ENCODE measurements around the gene WHRN.

Gene WHRN

DNA sequence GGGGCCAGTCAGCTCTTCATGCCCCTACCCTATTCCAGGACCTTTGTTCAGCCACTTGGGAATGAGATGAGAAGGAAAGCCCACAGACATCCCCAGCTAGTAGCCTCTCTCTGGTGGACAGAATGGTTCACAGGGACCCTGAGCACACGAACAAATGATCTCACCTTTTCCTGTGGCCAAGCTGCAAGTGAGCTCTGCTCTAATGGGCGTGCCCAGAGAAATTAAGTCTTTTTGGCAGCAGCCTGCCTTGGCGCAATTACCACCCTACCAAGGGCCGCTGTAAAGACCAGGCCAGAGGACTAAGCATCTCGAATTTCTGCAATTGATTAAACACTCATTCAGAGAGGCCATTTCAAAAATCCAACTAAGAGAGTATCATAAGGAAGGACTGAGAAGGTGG lies 56.0 kb downstream of the WHRN start:
- no peak for DNase-seq (ENCODE audit: low read depth)

DNA sequence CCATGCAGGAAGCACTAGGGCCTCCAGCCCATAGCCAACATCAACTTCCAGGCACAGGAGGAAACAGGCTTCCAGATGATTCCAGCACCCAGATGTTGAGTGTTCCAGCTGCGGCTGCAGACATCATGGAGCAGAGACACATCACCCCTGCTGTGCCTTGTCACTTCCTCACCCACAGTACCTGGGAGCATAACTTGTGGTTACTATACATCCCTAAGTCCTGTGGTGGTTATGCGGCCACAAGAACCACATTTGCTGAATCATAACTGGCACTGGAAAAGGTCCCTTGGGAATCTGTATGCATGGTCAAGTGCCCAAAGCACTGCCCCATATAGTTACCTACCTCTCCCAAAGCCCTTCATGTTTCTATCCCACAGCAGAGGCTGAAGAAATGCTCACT lies 56.6 kb downstream of the WHRN start:
- DNase-seq (ENCODE audit: low read depth): peak; percentile 13

DNA sequence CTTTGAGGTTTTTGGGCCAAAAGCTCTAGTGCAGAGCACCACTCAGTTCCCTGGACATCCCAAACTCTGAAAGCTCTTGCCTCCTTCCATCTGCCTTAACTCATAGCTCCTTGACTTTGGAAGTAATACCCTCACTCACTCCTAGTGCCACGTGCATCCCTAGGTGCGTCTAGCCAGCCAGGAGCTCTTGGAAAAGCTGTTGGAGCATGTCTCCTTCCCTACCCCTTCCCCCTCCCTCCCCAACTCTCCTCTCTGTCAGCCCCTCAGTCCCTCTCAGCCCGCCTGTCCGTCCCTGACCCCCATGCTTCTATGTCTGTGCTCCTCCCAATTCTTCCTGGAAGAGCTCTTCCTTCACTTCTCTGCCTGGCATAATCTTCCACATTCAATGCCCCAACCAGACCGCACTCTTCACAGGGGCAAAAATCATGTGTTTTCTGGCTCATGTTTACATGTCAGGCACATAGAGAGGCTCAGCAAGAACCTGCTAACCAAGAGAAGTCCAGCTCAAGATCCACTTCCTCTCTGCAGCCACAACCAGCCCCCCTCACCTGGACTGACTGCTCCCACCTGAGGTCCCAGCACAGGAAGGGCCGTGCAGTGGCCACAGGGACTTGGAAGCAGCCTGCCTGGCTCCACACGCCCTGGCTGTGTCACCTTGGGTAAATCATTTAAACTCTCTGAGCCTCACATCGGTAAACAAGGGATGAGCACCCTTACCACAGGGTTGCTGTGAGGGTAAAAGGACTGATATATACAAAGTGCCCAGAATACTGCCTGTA lies 58.4 kb downstream of the WHRN start:
- DNase-seq (ENCODE audit: low read depth): no peak

- peak; percentile 76 for DNase-seq (ENCODE audit: low read depth)
Measured at GRCh38 chr9:114446036-114446435, 59.2 kb downstream of the WHRN start.

- DNase-seq (ENCODE audit: low read depth): peak; percentile 57
Measured at GRCh38 chr9:114445616-114446015, 59.7 kb downstream of the WHRN start.

DNA sequence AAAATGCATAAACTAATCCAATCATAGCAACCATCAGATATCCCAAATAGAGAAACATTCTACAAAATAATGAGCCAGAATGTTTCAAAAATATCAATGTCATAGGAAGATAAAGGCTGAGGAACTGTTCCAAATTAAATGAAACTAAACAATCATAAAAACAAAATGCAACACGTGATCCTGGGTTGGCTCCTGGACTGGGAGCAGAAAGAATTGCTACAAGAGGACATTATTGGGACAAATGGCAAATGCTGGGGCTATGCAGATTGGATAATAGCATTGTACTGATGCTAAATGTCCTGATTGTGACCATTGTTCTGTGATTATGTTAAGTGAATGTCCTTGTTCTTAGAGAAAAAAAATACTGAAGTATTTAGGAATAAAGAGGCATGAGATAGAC lies 63.3 kb downstream of the WHRN start:
- DNase-seq (ENCODE audit: low read depth): no peak

DNA sequence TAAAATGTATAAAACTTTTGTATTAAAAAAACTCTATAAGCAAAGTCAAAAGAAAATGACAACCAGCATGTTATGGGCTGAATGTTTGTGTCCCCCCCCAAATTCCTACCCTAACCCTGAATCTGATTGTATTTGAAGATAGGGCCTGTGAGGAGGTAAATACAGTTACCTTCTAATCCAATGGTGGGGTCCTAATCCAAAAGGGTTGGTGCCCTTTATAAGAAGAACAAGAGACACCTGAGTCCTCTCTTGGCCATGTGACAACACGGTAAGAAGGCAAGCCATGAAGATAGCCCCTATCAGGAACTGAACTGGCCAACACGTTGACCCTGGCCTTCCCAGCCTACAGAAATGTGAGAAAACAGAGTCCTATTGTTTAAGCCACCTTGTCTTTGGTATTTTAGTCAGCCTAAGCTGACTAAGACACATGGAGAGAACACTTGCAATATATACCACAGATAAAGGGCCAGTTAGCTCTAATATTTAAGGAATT lies 67.8 kb downstream of the WHRN start:
- no peak for DNase-seq (ENCODE audit: low read depth)

DNA sequence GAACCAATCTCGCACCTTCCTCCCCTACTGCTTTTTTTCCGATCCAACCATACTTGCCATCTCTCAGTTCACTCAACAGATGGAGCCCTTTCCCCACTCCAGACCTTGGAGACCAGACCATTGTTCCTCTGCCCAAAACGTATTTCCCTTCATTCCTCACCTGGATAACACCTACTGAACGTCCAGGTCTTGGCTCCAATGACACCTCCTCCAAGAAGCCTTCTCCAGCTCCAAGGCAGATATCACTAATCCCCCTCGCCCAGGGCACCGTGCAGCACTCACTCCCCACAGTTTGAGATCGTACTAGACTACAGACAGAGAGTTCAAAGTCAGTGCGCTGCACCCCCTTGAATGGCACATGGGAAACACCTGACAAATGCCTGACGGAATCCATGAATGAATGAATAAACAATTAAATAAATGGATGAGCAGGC lies 70.4 kb downstream of the WHRN start:
- peak; percentile 32 for DNase-seq (ENCODE audit: low read depth)

GRCh38 chr9:114433720-114434255 lies 71.5 kb downstream of the WHRN start:
- no peak for DNase-seq (ENCODE audit: low read depth)

DNA sequence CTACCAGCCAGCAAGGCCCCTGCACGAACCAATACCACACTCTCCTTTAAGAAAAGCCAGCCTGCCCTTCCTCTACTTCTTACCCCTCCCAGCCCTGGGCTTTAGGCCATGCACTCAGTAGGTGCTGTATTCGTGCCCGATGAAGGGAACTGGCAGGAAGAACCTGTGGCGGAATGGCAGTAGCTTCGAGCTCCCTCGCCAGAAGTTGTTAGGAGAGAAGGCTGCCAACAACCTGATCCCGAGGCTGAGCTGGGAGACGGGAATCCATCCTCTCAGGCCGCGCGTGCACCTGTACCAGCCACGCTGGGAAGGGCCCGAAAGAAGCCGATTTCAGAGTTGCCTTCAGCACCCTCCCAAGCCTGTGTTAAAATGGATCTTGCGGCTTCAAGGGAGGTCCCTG lies 72.2 kb downstream of the WHRN start:
- no peak for DNase-seq (ENCODE audit: low read depth)

DNA sequence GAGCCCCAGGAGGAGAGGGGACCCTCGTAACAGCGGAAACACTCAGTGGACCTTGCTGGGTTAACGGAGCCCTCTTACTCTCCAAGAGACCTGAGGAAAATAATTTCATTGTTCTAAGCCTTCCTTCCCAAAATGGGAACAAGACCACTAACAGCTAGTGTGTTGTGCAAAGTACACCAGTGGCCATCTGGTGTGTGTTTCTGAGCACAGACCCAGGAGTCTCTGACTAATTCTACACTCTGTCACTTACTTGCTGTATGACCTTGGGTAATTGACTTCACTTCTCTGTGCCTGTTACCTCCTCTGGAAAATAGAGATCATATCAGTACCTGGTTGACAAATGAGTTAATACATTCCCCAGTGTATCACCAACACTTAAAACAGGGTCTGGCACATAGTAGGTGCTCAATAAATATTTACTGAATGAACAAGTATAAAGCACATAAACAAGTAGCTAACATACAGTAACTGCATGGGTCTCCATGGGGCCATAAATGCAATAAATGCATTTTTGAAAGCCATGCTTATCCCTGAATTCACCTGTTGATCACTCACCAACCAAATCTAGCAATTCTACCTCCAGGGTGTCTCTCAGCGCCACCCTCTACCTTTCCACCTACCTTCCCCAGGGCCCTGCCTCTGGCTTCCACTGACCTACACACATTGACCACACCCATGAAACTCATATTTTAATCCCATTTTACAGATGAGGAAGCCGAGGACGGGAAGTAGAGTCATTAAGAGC lies 72.8 kb downstream of the WHRN start:
- no peak for DNase-seq (ENCODE audit: low read depth)

- DNase-seq (ENCODE audit: low read depth): no peak
Measured at GRCh38 chr9:114431770-114432169, 73.5 kb downstream of the WHRN start.

- DNase-seq (ENCODE audit: low read depth): no peak
Measured at GRCh38 chr9:114431003-114431402, 74.3 kb downstream of the WHRN start.

GRCh38 chr9:114430457-114430856 lies 74.8 kb downstream of the WHRN start:
- DNase-seq (ENCODE audit: low read depth): no peak

- DNase-seq (ENCODE audit: low read depth): no peak
Measured at GRCh38 chr9:114429488-114429887, 75.8 kb downstream of the WHRN start.

DNA sequence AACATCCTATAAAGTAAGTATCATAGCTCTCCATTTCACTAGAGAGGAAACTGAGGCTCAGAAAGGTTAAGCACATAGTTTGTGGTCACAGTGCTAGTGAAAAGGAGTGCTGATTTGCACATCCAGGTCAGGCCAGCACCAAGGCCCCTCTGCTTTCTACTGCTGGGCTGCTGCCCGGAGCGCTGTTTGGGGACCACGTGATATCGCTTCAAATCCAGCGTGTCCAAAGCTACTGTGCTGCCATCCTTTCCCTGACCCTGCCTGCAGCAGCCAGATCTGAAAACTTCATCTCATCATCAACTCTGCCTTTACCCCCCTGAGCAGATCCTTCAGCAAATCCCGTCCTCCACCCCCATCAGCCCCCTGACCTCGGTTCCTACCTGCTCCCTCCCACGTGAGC lies 76.8 kb downstream of the WHRN start:
- no peak for DNase-seq (ENCODE audit: low read depth)

DNA sequence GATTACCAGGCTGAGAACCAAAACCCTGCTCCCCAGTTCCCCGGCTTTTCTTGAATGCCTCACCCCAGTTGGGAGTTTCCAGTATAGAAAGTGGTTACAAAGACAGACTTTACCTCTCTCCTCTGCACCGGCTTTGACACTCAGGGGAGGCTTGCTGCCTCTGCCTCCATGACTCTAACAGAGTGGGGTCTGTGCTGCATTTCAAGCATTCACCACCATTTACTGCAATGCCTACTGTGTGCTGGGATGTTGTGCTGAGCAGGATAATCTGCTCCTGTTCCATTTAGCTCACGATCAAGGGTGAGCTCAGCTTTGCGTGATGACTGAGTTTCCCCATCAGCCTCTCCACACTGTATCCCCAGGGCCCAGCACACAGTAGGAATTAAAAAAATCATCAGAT lies 77.6 kb downstream of the WHRN start:
- DNase-seq (ENCODE audit: low read depth): no peak

DNA sequence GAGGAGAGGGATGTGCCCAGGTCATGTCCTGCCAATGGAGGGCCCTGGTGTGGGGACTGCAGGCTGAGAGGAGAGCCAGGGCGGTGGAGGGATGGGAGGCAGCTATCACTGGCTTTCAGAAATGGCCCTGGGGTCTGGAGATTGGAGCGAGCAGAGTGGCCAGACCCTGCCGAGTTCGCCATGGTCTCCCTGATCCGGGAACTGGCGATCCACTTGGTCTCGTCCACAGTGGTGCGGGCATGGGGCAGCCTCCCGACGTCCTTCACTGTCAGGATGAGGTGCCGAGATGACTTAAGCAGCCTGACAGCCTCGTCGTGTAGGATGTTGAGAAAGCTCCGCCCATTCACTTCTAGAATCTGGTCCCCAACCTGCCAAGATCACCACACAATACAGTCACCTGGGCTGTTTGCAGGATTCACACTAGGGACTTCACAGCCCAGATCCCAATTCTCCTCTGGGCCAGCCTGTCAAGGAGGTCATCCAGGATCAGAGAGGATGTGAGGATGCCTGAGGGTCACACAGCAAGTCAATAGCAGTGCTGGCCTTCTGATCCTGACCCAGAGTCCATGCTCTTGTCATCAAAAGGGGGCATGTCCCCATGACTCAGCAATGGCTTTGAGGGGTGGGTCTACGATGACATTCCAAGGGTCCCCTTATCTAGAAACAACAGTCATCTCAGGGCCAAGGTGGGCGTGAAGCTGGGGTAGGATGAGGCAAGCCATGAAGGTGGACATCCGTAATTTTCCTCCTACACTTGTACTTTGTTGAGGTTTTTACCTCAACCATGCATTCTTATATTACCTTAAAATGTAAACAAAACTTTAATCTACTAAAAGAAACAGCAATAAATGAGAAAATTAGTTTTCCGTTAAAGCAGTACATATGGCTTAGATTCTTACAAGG lies 79.0 kb downstream of the WHRN start:
- DNase-seq (ENCODE audit: low read depth): no peak

DNA sequence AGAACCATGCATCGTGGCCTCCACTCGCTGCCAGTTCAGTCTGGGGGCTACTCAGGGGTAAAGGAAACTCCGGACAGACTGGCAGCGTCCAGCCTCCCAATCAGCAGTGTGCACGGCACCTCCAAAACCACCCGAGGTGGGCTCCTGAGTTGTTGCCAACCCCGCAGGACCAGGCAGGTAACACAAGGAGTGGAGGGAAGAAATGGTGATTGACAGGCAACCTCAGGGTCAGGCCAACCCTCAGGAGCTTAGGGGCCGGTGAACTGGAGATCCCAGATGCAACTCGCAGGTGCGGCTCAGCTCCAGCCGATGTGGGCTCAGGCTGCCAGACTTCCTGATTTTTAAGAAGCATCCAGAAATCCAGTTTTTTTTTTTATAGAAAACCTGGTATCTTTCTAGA lies 80.1 kb downstream of the WHRN start:
- DNase-seq (ENCODE audit: low read depth): no peak

- no peak for DNase-seq (ENCODE audit: low read depth)
Measured at GRCh38 chr9:114424126-114424525, 81.1 kb downstream of the WHRN start.

DNA sequence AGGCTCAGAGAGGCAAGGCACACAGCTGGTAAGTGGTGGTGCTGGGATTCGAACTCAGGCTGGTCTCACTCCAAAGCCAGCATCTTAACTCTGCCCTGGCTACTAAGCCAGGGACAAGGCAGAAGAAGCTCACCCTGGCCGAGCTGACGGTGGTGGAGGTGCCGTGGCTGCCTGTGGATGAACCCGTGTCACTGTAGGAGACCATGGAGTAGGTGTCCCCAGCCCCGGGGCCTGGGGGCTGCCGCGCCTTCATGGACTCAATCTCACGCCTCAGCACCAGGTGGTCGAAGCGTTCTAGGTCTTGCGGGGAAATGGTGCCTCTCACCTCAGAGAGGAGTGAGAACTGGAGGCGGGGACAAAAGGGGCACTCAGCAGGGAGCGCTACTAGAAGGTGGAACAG lies 82.1 kb downstream of the WHRN start:
- no peak for DNase-seq (ENCODE audit: low read depth)

GRCh38 chr9:114421147-114421546 lies 84.1 kb downstream of the WHRN start:
- DNase-seq (ENCODE audit: low read depth): no peak

Data from amniotic epithelial cell (primary cell).